Measurements from ENCODE around the gene TMEM184B.

DNA sequence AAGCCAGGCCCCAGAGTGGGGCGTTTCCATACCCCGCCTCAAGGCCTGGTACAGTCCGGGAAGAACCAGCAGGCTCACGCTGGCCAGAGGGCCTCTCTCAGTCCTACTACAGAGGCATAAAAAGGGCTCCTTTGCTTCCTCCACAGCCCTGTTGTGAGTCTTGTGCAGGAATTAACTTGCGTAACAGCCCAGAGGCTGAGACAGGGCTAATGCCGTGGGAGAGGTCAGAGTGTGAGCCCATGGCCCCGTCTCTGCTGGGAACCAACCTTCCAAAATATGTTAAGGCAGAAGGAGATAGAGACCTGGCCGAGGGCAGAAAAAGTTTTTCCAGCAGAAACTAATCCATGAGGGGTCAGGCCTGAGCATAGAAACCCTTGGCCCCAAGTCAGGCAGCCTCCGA is 19.9 kb upstream of the TMEM184B start:
- TF ChIP-seq RAD21 (IDR thresholded peaks at IDR 0.05), result peak in 1 of 2 donors; percentile 26
- TF ChIP-seq, protein P1, sequence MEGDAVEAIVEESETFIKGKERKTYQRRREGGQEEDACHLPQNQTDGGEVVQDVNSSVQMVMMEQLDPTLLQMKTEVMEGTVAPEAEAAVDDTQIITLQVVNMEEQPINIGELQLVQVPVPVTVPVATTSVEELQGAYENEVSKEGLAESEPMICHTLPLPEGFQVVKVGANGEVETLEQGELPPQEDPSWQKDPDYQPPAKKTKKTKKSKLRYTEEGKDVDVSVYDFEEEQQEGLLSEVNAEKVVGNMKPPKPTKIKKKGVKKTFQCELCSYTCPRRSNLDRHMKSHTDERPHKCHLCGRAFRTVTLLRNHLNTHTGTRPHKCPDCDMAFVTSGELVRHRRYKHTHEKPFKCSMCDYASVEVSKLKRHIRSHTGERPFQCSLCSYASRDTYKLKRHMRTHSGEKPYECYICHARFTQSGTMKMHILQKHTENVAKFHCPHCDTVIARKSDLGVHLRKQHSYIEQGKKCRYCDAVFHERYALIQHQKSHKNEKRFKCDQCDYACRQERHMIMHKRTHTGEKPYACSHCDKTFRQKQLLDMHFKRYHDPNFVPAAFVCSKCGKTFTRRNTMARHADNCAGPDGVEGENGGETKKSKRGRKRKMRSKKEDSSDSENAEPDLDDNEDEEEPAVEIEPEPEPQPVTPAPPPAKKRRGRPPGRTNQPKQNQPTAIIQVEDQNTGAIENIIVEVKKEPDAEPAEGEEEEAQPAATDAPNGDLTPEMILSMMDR (IDR thresholded peaks at IDR 0.05; ENCODE audit: low read depth, low read length, missing input control), result no peak

Measured in liver (tissue), 3 donors.